GM23248 (cell line): ENCODE data around the gene SIAH3.

Experiments used
- EZH2 ChIP-seq: fragments of 200-600 bp; sonication (generic); IDR thresholded peaks from 2 replicates; pipeline ENCODE4 v1.6.1; 2018; ENCODE audit warnings: antibody characterized with exemption, mild to moderate bottlenecking; ENCODE audit not compliant: insufficient read depth, poor library complexity, severe bottlenecking
- EZH2phosphoT487 ChIP-seq: fragments of 200-600 bp; sonication (generic); IDR thresholded peaks from 2 replicates; pipeline ENCODE4 v1.6.1; 2018; ENCODE audit warnings: antibody characterized with exemption, moderate library complexity, mild to moderate bottlenecking, low read depth; ENCODE audit not compliant: insufficient read depth

- TF ChIP-seq EZH2 (no peak), EZH2phosphoT487 (no peak)
These were observed 120.1 kb downstream of the SIAH3 start for GRCh38 chr13:45731455-45731854.
